Fibroblast of upper back skin (primary cell): Measurements from ENCODE around the gene ZNF211.

Source experiments
- DNase-seq: peaks from one replicate; pipeline ENCODE4 v3.0.0-alpha.2; 2013

ZNF211 gene

DNA sequence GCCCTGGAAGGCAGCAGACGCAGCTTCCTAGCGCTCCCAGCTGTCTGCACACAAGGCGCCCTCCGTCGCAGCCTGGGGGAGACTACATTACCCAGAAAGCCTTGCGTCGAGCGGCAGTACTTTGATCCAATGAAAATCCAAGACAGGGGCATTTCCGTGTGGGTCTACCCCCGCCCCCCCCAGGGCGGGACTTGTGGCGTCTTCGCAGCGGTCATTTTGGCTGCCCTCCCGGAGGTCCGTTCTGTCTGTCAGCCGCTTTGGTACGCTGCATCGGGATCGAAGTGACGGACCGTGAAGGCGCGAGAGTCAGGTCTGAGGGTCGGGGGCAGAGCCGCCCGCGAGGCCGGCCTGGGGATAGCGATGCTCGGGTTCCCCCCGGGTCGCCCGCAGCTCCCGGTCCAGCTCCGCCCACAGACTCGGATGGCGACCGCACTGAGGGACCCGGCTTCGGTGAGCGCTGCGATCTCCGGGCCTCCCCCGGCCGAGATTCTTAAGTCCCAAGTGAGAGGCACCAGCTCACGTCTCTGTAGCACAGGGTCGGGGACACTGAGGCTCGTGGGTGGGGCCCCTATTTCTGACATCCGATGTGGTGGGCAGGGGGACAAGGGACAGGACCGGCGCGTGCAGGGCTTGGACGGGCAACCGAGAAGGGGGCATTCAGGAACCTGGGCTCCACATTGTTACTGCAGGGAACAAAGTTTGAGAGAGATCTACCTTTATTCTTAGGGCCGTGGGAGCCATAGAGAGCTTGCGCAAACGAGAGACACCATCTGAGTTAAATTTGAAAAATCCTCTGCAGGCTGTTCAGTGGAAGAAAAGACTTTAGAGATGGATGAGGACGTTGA, at the start of gene ZNF211:
Gene ZNF211 (plus strand): TSS at position 182 of the 845 bp plus-strand sequence. CDS start 179 bp downstream, at position 361.
- DNase-seq, result peak; percentile 95

DNA sequence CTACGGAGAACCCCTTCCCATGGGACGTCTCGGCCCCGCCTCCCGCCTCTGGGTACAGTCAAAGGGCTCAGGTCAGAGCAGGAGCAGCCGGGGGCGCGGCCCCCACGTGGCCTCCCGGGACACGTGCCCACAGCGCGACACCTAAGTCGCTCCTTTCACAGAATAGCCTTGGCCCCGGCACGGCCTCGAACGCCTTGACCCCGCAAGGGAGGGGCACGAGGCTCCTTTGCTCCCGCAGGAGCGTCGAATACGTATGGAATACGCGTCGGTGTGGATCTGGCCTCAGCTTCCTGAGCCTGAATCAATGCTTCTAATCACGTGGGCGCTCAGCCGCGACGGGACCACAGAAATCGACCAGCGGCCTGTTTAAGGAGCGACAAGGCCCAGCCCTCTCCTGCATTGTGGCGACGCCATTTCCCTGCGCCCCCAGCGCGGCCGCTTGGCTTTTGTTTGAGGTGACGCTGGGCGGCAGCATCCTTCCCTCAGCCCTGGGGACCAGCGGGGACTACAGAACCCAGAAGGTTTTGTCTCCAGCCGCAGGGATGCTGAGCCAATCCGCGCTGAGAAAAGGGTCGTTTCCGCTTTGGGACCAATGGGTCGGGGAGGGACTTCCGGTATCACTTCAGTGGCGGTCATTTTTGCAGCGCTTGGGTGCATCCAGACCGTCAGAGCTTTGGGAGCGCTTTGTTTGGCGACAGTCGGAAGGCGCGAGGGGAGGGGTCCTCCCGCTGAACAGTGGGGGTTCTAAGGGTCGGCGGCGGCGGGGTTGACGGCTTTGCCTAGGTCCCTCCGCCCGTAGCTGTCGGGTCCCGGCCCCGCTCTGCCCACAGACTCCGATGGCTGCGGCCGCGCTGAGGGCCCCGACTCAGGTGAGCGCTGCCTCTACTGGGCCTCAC, 49.2 kb upstream of the ZNF211 start, which contains the start of gene ZIK1:
Gene ZIK1 (plus strand): TSS at position 625 of the 896 bp plus-strand sequence. CDS start 212 bp downstream, at position 837.
- DNase-seq, result peak; percentile 94

DNA sequence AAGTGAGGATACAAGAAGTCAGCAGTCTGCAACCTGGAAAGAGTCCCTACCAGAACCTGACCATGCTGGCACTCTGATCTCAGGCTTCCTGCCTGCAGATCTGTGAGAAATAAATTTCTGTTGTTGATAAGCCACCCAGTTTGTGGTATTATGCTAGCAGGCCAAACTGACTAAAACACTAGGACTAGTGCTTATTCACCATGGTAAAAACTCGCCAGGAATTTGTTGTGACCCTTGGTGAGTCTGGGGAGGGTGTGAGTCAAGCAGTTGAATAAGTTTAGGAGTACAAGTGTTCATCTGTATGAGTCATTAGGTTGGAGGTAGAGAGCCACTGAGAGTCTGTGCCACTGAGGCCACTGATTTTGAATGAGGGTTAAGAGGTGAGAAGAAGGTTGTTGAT, 45.4 kb upstream of the ZNF211 start:
- DNase-seq, result peak; percentile 39

DNA sequence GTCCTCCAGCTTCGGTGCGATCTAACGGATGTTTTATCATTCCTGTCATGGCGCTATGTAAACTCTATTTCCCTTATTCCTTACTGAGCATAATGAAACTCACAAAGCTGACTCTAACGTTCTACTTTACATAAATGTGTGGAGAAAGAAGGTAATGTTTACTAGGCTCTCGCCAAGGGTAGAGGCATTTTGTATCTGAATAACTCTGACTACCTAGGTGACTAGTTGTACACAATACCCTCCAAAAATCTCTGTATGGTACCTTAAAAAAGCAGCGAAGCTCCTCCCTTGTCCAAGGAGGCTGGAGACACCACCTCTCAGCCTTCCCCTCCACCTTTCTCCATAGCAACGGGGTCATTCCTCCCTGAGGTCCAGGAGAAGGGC, 33.6 kb upstream of the ZNF211 start:
- DNase-seq, result no peak

DNA sequence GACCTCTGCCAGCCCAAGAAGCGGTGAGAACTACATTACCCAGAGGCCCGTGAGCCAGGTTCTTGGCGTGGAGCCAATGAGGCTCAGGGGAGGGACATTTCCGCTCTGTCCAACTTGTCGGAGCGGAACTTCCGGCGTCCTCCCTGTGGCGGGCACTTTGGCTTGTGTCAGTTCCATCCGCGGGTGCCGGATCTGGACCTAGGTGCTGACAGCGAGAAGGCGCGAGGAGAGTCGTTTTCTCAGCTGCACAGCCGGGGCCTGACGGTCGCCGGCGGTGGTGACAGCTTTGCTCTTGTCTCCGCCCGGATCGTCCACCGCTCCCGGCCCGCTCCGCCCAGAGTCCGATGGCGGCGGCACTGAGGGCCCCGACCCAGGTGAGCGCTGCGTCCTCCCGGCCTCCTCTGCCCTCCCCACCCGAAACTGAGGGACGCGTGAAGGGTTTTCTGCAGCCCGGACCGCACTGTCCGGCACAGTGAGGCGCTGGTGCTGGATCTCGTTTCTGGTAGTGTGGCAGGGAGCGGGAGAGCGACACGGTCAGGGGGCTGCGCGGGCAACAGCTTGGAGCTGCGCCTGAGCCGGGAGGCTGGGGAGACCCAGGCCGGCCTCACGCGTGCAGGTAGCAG, 33.1 kb upstream of the ZNF211 start, which contains the start of gene ZNF530:
Gene ZNF530 (plus strand): TSS at position 125 of the 623 bp plus-strand sequence. CDS start 4,461 bp downstream, outside the sequence.
- peak; percentile 92 for DNase-seq

DNA sequence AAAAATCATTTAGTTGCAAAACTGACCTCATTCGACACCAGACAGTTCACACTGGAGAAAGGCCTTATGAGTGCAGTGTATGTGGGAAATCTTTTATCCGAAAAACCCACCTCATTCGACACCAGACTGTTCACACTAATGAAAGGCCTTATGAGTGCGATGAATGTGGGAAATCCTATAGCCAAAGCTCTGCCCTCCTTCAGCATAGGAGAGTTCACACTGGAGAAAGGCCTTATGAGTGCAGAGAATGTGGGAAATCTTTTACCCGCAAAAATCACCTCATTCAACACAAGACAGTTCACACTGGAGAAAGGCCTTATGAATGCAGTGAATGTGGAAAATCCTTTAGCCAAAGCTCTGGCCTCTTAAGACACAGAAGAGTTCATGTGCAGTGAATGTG, 26.0 kb upstream of the ZNF211 start:
- DNase-seq, result no peak

DNA sequence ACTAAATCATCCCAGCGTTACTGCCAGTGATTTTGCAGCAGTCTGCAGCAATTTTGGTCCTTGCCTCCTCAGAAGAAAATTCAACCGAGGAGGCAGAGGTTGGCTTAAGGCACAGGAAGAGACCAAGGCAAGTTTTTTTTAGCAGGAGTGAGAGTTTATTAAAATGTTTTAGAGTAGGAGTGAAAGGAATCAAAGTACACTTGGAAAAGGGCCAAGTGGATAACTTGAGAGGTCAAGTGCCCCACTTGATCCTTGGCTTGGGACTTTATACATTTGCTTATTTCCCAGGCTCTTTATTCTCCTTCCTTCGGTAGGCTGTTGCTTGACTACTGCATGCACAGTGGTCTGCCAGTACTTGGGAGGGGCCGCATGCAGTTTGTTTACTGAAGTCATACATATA, 21.9 kb upstream of the ZNF211 start:
- DNase-seq, result no peak

DNA sequence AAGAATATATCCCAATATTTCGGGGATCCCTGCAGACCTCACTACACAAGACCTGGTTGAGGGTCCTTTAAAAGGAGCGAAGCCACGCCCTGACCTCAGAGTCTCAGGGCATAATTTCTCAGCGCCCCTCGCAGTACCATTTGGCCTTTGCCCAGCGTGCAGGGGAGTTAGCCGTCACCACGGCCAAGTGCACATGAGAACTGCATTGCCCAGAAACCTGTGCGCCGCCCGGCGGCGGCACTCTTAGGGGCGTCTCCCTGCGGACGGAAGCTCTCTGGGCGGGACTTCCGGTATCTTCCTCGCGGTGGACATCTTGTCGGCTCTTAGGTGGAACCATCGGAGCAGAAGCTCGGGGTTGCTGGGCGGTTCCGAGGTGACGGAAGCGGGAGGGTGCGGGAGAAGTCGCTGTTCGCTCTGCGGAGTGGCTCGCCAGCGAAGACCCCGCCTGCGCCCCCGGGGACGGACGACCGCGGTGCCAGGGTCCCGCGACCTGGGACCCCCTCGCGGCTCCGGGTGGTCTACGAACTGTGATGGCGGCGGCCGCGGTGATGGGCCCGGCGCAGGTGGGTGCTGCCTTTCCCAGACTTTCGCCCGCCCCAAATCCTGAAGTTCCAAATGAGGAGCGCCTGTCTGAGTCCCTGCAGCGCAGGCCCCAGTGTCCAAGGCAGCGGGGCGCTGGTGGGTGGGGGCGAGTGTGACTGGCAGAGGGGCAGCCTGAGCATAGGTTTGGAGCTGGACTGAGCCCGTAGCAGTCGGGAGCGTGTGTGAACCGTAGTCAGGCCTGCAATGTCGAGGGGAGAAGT, 18.8 kb upstream of the ZNF211 start, which contains the start of gene ZNF134:
Gene ZNF134 (plus strand): TSS at position 302 of the 803 bp plus-strand sequence. CDS start 5,227 bp downstream, outside the sequence.
- DNase-seq, result peak; percentile 88

DNA sequence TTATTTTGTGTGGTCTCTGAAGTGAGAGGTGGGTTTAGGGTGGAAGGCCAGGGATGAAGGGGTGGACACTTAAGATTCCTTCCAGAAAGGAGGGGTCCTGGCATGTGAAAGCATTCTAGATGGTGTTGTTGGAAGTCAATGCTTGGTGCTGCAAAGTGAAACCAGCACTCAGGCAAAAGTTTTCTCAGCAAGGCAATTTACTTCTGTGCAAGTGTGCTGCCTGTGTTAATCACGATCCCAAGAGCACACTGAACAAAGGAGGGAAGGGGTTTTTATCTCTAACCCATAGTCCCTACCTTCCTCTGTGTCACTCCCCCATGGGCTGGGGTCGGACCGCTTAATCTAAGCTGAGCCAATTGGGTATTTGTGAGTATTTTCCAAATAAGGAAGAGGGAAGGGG, 17.6 kb upstream of the ZNF211 start:
- DNase-seq, result no peak

DNA sequence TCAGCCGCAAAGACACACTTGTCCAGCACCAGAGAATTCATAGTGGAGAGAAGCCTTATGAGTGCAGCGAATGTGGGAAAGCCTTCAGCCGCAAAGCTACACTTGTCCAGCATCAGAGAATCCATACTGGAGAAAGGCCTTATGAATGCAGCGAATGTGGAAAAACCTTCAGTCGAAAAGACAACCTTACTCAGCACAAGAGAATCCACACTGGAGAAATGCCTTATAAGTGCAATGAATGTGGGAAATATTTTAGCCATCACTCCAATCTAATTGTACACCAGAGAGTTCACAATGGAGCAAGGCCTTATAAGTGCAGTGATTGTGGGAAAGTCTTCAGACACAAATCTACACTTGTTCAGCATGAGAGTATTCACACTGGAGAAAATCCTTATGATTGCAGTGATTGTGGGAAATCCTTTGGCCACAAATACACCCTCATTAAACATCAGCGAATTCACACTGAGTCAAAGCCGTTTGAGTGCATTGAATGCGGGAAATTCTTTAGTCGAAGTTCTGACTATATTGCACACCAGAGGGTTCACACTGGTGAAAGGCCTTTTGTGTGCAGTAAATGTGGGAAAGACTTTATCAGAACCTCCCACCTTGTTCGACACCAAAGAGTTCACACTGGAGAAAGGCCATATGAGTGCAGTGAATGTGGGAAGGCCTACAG, 12.2 kb upstream of the ZNF211 start:
- no peak for DNase-seq

DNA sequence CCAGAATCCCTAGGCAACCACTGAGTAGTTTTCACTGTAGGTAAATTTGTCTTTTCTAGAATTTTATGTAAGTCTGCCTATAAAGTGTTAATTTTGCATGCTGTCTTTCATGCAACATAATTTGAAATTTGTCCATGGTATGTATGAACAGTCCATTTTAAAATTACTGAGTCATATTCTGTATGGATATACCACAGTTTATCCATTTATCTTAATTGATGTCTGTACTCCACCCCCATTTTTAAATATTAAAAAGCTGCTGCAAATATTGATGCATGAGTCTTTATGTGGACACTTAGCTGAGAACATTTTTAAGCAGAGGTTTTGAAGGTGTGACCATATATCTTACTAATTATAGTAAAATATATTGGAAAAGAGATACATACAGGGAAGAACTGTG, 9.9 kb upstream of the ZNF211 start:
- no peak for DNase-seq

DNA sequence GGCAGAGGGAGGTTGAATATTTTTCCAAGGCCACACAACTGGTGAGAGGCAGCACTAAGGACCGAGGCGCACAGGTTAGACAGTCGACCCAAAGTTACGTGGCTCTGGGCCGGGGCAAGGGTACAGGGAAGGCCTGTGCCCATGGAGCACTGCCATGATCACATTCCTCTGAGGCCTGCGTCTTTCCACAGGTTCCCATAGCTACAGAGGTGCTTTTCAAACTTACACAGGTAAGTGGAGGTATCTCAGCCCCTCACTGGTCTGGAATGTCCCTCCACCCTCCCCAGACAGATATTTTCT, 814 bp downstream of the ZNF211 start:
- DNase-seq, result no peak

DNA sequence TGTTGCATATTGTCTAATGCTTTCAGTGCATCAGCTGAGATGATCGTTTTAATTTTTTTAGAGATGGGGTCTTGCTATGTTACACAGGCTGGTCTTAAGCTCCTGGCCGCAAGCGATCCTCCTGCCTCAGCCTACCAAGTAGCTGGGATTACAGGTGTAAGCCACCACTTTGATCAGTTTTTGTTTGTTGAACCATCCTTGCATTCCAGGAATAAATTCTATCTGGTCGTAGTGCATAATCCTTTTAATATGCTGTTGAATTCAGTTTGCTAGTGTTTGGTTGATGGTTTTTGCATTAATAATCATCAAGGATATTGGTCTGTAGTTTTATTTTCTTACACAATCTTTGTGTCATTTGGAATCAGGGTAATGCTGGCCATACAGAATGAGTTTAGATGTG, 4.4 kb downstream of the ZNF211 start:
- DNase-seq, result no peak

DNA sequence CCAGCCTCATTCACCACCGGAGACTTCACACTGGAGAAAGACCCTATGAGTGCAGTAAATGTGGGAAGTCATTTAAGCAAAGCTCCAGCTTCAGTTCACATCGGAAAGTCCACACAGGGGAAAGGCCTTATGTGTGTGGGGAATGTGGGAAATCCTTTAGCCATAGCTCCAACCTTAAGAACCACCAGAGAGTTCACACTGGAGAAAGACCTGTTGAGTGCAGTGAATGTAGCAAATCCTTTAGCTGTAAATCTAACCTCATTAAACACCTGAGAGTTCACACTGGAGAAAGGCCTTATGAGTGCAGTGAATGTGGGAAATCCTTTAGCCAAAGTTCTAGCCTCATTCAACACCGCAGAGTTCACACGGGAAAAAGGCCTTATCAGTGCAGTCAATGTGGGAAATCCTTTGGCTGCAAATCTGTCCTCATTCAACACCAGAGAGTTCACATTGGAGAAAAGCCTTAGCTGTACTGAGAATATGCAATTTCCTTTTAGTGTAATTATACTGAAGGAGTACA, 8.8 kb downstream of the ZNF211 start:
- DNase-seq, result no peak

DNA sequence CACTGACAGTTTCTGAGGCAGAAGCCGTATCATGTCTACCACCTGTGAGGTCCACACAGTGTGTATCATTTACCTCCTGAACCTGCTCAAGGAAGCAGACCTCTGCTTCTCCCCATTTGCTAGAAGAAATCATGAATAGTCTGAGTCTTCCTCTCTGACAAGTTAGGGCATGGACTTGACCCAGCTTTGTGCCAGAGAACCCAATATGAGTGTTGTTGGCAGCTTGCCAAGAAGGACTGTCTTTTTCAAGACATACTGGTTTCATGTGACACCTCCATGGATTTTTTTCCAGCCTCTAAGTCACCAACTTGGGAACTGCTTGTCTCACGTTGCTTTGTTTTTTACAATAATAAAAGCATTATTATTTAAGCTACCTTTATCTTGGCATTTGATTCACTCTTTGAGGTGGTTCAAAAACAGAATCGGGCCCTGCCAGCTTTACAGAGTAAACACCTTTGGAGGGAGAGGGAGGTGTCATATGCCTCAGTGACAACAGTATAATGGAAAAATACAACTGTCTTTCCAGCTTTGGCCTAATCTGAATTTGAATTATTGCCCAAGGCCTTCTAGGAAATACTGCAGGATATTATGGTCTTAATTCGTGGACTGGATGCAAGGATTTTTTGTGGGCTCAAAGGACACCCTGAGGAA, 9.6 kb downstream of the ZNF211 start:
- DNase-seq, result no peak

DNA sequence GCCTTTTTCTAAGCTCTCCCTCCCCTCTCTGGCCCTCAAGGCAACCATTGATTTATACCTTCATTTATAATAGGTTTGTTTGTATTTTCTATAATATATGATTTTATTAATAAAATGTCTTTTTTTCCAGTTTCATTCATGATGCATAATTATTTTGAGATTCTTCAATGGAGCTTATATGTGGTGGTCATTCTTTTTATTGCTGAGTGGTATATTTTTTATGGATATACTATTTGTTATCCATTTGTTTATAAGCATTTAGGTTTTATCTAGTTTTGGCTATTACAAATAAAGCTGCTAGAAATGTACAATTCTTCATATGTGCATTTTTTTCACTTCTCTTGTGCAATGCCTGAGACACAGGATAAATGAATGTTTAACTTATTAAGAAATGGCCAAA, 10.8 kb downstream of the ZNF211 start:
- no peak for DNase-seq

DNA sequence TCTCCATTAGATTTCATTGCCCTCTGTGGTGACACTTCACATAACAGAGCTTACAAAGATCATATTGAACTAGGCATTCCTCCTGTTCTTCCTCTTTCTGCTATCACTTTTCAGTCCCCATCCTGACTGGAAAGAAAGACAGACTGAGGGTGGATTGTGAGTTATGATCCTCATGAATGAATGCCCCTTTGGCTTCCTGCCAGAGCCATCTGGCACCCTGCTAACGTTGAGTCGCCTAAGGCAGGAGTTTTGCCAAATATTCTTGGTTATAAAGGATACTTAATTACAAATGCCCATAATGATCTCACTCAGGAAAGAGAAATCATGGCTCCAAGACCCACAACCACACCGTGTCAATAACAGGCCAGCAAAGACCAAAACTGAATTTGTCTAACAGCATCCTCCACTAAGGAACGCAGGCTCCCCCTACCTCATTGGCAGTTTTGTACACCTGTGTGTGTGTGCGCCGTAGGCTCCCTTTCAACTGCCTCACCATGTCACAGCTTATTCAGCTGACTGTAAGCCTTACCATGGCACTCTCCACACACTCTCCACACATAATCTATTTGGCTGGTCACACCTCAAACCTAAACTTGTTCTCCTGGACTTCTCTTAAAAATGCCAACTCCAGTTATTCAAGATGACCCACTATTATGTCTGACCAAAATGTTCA, 15.5 kb downstream of the ZNF211 start:
- DNase-seq, result no peak

DNA sequence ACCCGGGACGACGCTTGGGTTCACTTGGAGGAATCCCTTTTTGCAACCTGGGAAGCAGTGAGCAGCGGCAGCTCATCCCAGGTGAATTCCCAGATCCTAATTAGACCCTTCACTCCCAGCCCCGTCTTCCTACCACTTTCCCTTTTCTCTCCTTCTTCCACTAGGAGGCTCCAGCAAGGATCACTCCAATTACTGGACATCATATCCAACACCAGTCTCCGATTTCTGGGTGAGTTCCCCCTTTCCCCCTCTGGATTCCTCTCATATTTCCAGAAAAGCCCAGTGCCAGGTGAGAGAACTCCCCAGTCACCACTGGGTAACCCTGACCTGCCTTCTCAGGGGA, 18.7 kb downstream of the ZNF211 start:
- DNase-seq, result no peak

DNA sequence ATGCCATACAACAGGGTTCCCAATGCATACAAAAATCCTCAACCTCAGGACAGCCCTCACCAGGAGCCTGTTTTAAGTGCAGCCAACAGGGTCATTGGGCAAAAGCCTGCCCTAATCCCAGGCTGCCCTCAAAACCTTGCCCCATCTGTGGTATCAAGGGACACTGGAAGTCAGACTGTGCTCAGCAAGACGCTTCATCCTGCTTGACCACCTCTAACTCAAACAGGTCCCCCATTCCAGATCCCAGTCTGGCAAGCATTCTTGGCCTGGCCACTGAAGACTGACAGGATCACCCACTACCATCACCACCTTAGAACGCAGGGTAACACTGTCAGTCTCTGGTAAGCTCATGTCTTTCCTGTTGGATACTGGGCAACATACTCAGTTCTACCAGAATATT, 20.7 kb downstream of the ZNF211 start:
- DNase-seq, result no peak

DNA sequence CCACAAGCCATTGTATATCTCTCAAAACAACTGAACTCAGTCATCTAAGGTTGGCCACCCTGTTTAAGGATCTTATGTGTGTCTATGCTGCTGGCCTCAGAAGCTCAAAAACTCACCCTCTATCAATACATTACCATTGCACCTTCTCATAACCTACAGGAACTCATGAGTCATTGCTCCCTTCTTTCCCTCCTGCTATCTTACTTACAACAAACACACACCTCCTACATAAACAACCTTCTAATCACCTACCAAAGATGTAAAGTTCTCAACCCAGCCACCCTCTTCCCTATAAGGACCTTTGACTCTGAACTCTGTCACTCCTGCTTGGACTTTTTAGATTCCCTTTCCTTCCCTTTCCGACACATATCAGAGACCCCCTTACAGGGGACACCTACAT, 22.5 kb downstream of the ZNF211 start:
- DNase-seq, result no peak

DNA sequence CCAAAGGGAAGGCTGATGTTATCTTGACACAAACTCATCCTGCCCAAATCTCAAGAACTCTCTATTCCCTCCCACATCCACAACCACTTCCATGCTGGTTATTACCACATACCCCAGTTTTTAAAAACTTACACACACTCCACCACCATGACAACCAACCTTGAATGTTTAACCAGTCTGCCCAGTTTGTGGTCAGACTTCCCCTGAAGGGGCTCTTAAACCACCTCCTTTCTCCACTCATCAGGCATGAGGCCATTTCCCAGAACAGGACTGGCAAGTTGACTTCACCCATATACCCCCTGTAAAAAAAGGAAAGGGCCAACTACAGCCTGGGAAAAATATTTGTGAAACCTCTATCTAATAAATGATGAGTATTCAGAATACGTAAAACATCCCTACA, 23.4 kb downstream of the ZNF211 start:
- DNase-seq, result no peak
